ENCODE data around the gene LGSN.

Gene LGSN

GRCh38 chr6:63305277-63305676, 14.5 kb downstream of the LGSN start:
- no peak overlapping the region for H3K4me3 ChIP-seq (ENCODE audit: low read depth, low read length)
- DNase-seq (ENCODE audit: low read depth): no peak
- no peak for TF ChIP-seq CTCF (conservative IDR thresholded peaks at IDR 0.05; ENCODE audit: low read depth, low read length)

GRCh38 chr6:63303476-63303875, 16.3 kb downstream of the LGSN start:
- TF ChIP-seq CTCF (conservative IDR thresholded peaks at IDR 0.05; ENCODE audit: low read depth, low read length): no peak
- DNase-seq (ENCODE audit: low read depth): no peak
- no peak overlapping the region for H3K4me3 ChIP-seq (ENCODE audit: low read depth, low read length)

GRCh38 chr6:63299667-63300066, 20.1 kb downstream of the LGSN start:
- H3K4me3 ChIP-seq (ENCODE audit: low read depth, low read length): no peak overlapping the region
- no peak for DNase-seq (ENCODE audit: low read depth)
- TF ChIP-seq CTCF (conservative IDR thresholded peaks at IDR 0.05; ENCODE audit: low read depth, low read length): no peak

GRCh38 chr6:63295553-63296194, 24.1 kb downstream of the LGSN start:
- no peak for TF ChIP-seq CTCF (conservative IDR thresholded peaks at IDR 0.05; ENCODE audit: low read depth, low read length)
- no peak overlapping the region for H3K4me3 ChIP-seq (ENCODE audit: low read depth, low read length)
- peak; percentile 27 for DNase-seq (ENCODE audit: low read depth)

GRCh38 chr6:63290492-63291058, 29.2 kb downstream of the LGSN start:
- no peak for DNase-seq (ENCODE audit: low read depth)
- TF ChIP-seq CTCF (conservative IDR thresholded peaks at IDR 0.05; ENCODE audit: low read depth, low read length): no peak
- H3K4me3 ChIP-seq (ENCODE audit: low read depth, low read length): no peak overlapping the region

- DNase-seq (ENCODE audit: low read depth): no peak
- no peak for TF ChIP-seq CTCF (conservative IDR thresholded peaks at IDR 0.05; ENCODE audit: low read depth, low read length)
- no peak overlapping the region for H3K4me3 ChIP-seq (ENCODE audit: low read depth, low read length)
Observed at GRCh38 chr6:63289269-63289872, 30.4 kb downstream of the LGSN start.
